Natural killer cell (primary cell): ENCODE results near the gene FAM236A. TPM values are rescaled to one million over a fixed set of nuclear protein-coding genes. Genes with fewer than 3 reads are reported as not detected.
"Not testable (repeated sequence)": the region's sequence is repeated elsewhere in the genome, so short reads cannot be mapped to it uniquely, and the experiment has no call there.

ENCODE experiments used
- ATAC-seq, 3 donors: fragments of 150-1000 bp in 2 of 3; fragments of 200-7000 bp in 1 of 3; cut with Tn5 transposase; 1 replicate in 1 of 3; 2 replicates in 2 of 3; pipeline ENCODE4 v1.10.0; 2021; ENCODE audit warnings: mild to moderate bottlenecking in 2 of 3, moderate library complexity in 2 of 3
- DNase-seq, 2 donors: peaks; one replicate each; pipeline versions ENCODE4 v3.0.0 to v3.0.0-alpha.2; 2013 to 2021; ENCODE audit warnings: mixed read lengths in 1 of 2
- H3K27ac ChIP-seq: one replicate; pipeline ENCODE4 v1.5.1; 2013; ENCODE audit warnings: mild to moderate bottlenecking, low read length
- H3K27me3 ChIP-seq: one replicate; pipeline ENCODE4 v1.6.1; 2013; ENCODE audit warnings: low read length; ENCODE audit not compliant: control insufficient read depth, insufficient read depth
- H3K36me3 ChIP-seq: one replicate; pipeline ENCODE4 v1.6.1; 2013; ENCODE audit warnings: low read length; ENCODE audit not compliant: control insufficient read depth, insufficient read depth
- H3K4me1 ChIP-seq: one replicate; pipeline ENCODE4 v1.6.1; 2013; ENCODE audit warnings: low read length; ENCODE audit not compliant: control insufficient read depth, insufficient read depth
- H3K4me3 ChIP-seq: one replicate; pipeline ENCODE4 v1.5.1; 2013; ENCODE audit warnings: low read length
- H3K9me3 ChIP-seq: one replicate; pipeline ENCODE4 v1.6.1; 2013; ENCODE audit warnings: low read length; ENCODE audit not compliant: control insufficient read depth, insufficient read depth
- H3K27ac Mint-ChIP-seq, 2 donors: one replicate each; pipeline ENCODE4 v1.8.0; 2022; ENCODE audit warnings: mild to moderate bottlenecking in 2 of 2, mixed read lengths in 2 of 2, moderate library complexity in 1 of 2
- H3K27me3 Mint-ChIP-seq, 2 donors: one replicate each; pipeline ENCODE4 v1.8.0; 2022; ENCODE audit warnings: low read depth in 2 of 2, mixed read lengths in 2 of 2
- H3K36me3 Mint-ChIP-seq: one replicate; pipeline ENCODE4 v1.8.0; 2022; ENCODE audit warnings: mixed read lengths
- H3K4me1 Mint-ChIP-seq, 2 donors: one replicate each; pipeline ENCODE4 v1.8.0; 2022; ENCODE audit warnings: mixed read lengths in 2 of 2
- H3K4me3 Mint-ChIP-seq: one replicate; pipeline ENCODE4 v1.8.0; 2022; ENCODE audit warnings: mild to moderate bottlenecking, moderate library complexity, mixed read lengths
- H3K9me3 Mint-ChIP-seq, 2 donors: one replicate each; pipeline ENCODE4 v1.8.0; 2022; ENCODE audit warnings: mixed read lengths in 2 of 2
- WGBS: methylation state at CpG from one replicate; pipeline ENCODE4 v1.1.7; 2013; ENCODE audit warnings: missing lambda C conversion rate; ENCODE audit not compliant: insufficient coverage; 5-methylcytosine and 5-hydroxymethylcytosine counted together
- intact Hi-C: fragments of 100-400 bp; cut with micrococcal nuclease; formaldehyde crosslinking; loops from one replicate; pipeline ENCODE4 v1.14.2; 2022
- total RNA-seq, 4 donors: library from RNA; stranded (reverse); fragments of 120-200 nt in 1 of 4; gene quantifications; one replicate each; pipeline versions ENCODE4 v1.2.3 to v1.2.4, GENCODE V29; 2013 to 2022

Gene FAM236A
- total RNA-seq, 3 donors from 2014 or later (not counting 1 experiment from before 2014, with no cell fraction given), result not detected

DNA sequence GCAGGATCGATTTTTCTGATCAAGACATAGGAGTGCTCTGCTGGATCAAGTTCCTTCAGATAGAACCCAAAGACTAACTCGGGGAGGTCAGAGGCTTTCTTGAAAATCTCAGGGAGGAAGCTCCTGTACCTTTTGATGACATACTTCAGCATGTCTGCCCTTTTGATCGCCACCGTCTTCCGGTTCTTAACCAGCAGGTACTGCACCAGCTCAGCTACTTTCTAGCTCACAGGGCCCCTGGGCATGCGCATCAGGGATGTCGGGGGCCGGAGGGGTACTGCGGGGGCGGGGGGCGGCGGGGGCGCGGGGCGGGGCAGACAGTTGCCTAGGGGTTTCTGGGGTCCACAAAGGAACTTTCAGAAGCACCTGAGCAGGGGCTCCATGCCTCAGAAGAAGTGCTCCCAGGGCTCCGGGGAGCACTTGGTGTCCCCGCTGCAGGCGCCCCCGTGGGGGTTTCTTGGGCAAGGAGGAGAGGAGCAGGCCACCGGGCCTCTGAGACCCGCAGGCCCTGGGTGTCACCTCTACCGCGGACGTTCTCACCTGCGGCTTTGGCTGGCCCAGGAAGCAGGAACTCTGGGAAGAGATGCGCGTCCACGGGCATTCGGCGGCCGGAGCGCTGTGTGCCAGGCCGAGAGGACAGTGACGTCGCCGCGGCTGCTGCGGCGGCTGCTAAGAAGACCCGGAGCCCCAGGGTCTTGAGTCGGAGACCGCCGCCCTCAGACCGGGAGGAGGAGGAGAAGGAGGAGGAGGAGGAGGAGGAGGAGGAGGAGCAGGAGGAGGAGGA is 5.2 kb downstream of the FAM236A start:
- H3K4me3 ChIP-seq, H3K27me3 ChIP-seq, H3K9me3 ChIP-seq, intact Hi-C loops, H3K36me3 Mint-ChIP-seq, H3K4me3 Mint-ChIP-seq, H3K4me1 Mint-ChIP-seq, H3K27ac ChIP-seq, DNase-seq, H3K36me3 ChIP-seq, H3K4me1 ChIP-seq, H3K27me3 Mint-ChIP-seq, H3K9me3 Mint-ChIP-seq, H3K27ac Mint-ChIP-seq: not testable (repeated sequence)
- no CpG with 5 or more reads among the region's 44 CpGs for WGBS
- ATAC-seq, result peak; percentile 38 to 61 (median 59)

DNA sequence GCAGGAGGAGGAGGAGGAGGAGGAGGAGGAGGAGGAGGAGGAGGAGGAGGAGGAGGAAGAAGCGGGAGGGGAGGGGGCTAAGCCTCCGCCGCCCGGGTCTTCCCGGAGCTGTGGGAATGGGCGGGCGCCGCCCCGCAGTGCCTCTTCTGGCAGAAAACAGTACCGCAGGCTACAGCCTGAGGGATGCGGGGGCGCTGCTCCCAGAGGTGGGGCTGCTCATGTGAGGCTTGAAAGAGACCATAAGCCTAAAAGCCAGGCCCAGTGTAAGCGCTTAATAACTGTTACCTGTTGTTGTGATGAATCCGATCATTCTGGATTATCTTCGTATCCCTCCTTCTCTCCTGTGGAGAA is 5.8 kb downstream of the FAM236A start, which contains the start of gene DMRTC1:
Gene DMRTC1 (minus strand): TSS at position 19 of the 351 bp plus-strand sequence. CDS start 68,143 bp downstream, outside the sequence.
- H3K36me3 ChIP-seq, DNase-seq, H3K4me1 Mint-ChIP-seq, H3K9me3 ChIP-seq, intact Hi-C loops, H3K36me3 Mint-ChIP-seq, H3K27me3 ChIP-seq, H3K27me3 Mint-ChIP-seq, H3K4me3 Mint-ChIP-seq, H3K4me1 ChIP-seq, H3K27ac Mint-ChIP-seq, H3K27ac ChIP-seq, H3K4me3 ChIP-seq, H3K9me3 Mint-ChIP-seq: not testable (repeated sequence)
- peak; percentile 76 to 87 (median 83) for ATAC-seq
- WGBS, result no CpG with 5 or more reads among the region's 15 CpGs

- H3K27ac Mint-ChIP-seq, H3K36me3 ChIP-seq, DNase-seq, H3K9me3 ChIP-seq, H3K4me1 ChIP-seq, intact Hi-C loops, H3K27ac ChIP-seq, H3K4me3 Mint-ChIP-seq, H3K4me1 Mint-ChIP-seq, H3K9me3 Mint-ChIP-seq, H3K27me3 ChIP-seq, H3K36me3 Mint-ChIP-seq, ATAC-seq, H3K4me3 ChIP-seq, H3K27me3 Mint-ChIP-seq: not testable (repeated sequence)
- WGBS, result no CpG with 5 or more reads among the region's 9 CpGs
These were observed 22.0 kb downstream of the FAM236A start for GRCh38 chrX:72959971-72960370.

GRCh38 chrX:72971859-72972258 is 33.9 kb downstream of the FAM236A start:
- H3K4me3 ChIP-seq, H3K9me3 ChIP-seq, DNase-seq, H3K27ac Mint-ChIP-seq, H3K4me1 Mint-ChIP-seq, ATAC-seq, H3K4me1 ChIP-seq, intact Hi-C loops, H3K36me3 Mint-ChIP-seq, H3K4me3 Mint-ChIP-seq, H3K36me3 ChIP-seq, H3K27me3 ChIP-seq, H3K9me3 Mint-ChIP-seq, H3K27ac ChIP-seq, H3K27me3 Mint-ChIP-seq: not testable (repeated sequence)
- no CpG with 5 or more reads among the region's 5 CpGs for WGBS

DNA sequence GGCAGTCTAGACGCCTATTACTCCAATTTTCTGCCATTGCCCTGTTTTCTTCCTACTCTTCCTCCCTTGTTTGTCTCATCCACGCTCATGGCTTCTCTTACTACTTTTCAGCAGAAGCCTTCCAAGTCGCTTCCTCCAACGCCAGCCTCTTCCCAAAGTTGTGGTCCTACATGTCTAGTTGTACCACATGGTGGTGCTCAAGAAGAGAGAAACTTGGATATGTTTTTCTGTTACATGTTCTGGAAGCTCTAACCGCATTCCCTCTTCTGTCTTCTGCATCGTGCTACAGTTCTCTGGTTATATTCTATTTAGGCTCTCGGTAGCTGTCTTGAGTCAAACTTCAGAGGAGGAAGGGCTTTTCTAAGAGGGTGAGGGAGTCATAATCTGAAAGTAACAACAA is 36.9 kb downstream of the FAM236A start:
- H3K9me3 ChIP-seq, H3K9me3 Mint-ChIP-seq, H3K27me3 Mint-ChIP-seq, H3K4me3 ChIP-seq, DNase-seq, intact Hi-C loops, H3K36me3 ChIP-seq, H3K27ac Mint-ChIP-seq, H3K4me1 Mint-ChIP-seq, H3K4me1 ChIP-seq, H3K4me3 Mint-ChIP-seq, H3K36me3 Mint-ChIP-seq, ATAC-seq, H3K27me3 ChIP-seq, H3K27ac ChIP-seq: not testable (repeated sequence)
- WGBS, result no CpG with 5 or more reads among the region's 7 CpGs

DNA sequence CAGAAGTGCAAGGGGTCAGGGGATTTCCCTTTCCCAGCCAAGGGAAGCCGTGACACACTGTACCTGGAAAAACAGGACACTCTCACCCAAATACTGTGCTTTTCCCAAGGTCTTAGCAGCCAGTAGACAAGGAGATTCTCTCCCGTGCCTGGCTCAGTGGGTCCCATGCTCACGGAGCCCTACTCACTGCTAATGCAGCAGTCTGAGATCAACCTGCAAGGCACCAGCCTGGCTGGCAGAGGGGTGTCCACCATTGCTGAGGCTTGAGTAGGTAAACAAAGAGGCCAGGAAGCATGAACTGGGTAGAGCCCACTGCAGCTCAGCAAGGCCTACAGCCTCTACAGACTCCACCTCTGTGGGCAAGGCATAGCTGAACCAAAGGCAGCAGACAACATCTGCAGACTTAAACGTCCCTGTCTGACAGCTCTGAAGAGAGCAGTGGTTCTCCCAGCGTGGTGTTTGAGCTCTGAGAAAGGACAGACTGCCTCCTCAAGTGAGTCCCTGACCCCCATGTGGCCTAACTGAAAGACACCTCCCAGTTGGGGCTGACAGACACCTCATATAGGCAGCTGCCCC is 43.0 kb downstream of the FAM236A start:
- intact Hi-C loops, H3K27ac ChIP-seq, H3K4me3 ChIP-seq, H3K4me1 ChIP-seq, H3K36me3 Mint-ChIP-seq, H3K36me3 ChIP-seq, H3K9me3 Mint-ChIP-seq, H3K9me3 ChIP-seq, ATAC-seq, DNase-seq, H3K4me3 Mint-ChIP-seq, H3K4me1 Mint-ChIP-seq, H3K27me3 ChIP-seq, H3K27ac Mint-ChIP-seq: not testable (repeated sequence)
- H3K27me3 Mint-ChIP-seq, result peaks cover 0 to 13% of the 10 kb centered on the region in 2 donors
- WGBS, result 80% methylated on average over 5 of the region's 5 CpGs

Other genes with a start within 250 kb of the FAM236A start
- gene PHKA1, start 223.9 kb upstream of the FAM236A start, total RNA-seq, result under 1 TPM; 0.13 to 0.24 (median 0.16) TPM
- under 1 TPM in 2 of 3 donors, not detected in 1; 0.33 to 0.91 TPM for gene DMRTC1B, start 161.3 kb upstream of the FAM236A start, total RNA-seq
- gene FAM236B, start 155.5 kb upstream of the FAM236A start, total RNA-seq, result not detected
- not detected for gene FAM236D, start 130.0 kb upstream of the FAM236A start, total RNA-seq
- not detected for gene FAM236C, start 25.6 kb upstream of the FAM236A start, total RNA-seq
- not detected for gene DMRTC1, start 5.6 kb downstream of the FAM236A start, total RNA-seq
- not detected for gene PABPC1L2B, start 64.7 kb downstream of the FAM236A start, total RNA-seq
- not detected for gene PABPC1L2A, start 141.3 kb downstream of the FAM236A start, total RNA-seq